Stimulated activated naive CD8-positive, alpha-beta T cell treated with anti-CD3 and anti-CD28 coated beads, Interleukin-15, Interleukin-2, amounts not matched to agents 100 U/mL and 50 U/mL, for 24 hours (primary cell): ENCODE results near the gene PKD1L1.
"Not testable (repeated sequence)": the region's sequence is repeated elsewhere in the genome, so short reads cannot be mapped to it uniquely, and the experiment has no call there.

Experiments
- ATAC-seq: fragments of 150-1000 bp; cut with Tn5 transposase; one replicate; pipeline ENCODE4 v1.10.0; 2021
- DNase-seq: peaks from one replicate; pipeline ENCODE4 v3.0.0; 2021

The PKD1L1 gene

GRCh38 chr7:47818796-47819606, 129.3 kb downstream of the PKD1L1 start:
- no peak for ATAC-seq
- peak; percentile 68 for DNase-seq

GRCh38 chr7:47817917-47818316, 130.3 kb downstream of the PKD1L1 start:
- DNase-seq: no peak
- no peak for ATAC-seq

GRCh38 chr7:47816647-47817046, 131.6 kb downstream of the PKD1L1 start:
- DNase-seq (no peak), ATAC-seq (no peak)

- ATAC-seq (no peak), DNase-seq (no peak)
Measured at GRCh38 chr7:47815867-47816266, 132.4 kb downstream of the PKD1L1 start.

DNA sequence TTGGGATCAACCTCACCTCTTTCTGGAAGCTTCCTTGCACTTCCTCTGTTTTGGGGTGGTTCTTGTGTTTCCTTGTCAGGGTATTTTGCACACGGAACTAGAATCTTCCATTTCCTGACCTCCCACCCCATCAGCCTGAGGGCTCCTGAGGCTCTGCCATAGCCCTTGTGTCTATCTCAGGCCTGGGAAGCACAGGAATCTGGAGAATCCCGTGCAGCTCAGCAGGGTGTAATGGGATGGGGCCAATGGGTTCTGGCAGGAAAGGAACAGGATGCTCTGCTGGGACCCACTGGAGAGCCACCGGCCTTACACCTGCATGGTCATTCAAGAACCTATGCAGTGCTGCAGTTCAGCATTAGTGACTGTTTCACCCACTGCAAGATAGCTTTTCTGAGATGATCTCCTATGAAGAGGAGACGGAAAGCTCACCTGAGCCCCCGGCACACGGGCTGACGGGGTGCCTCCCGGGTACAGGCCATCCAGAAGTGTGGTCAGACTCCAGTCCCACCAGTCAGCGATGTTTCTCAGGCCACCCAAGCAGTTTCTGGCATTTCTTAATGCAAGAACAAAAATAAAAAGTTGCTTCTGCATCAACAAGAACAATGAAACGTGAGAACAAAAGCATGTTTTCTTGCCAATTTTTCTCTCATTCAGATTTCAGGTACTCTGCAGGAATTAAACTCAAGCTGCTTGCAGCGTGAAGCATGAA, 133.2 kb downstream of the PKD1L1 start:
- no peak for DNase-seq
- ATAC-seq: no peak

GRCh38 chr7:47813620-47814260, 134.5 kb downstream of the PKD1L1 start:
- ATAC-seq (no peak), DNase-seq (no peak)

GRCh38 chr7:47812429-47813136, 135.7 kb downstream of the PKD1L1 start:
- ATAC-seq: no peak
- DNase-seq: no peak

DNA sequence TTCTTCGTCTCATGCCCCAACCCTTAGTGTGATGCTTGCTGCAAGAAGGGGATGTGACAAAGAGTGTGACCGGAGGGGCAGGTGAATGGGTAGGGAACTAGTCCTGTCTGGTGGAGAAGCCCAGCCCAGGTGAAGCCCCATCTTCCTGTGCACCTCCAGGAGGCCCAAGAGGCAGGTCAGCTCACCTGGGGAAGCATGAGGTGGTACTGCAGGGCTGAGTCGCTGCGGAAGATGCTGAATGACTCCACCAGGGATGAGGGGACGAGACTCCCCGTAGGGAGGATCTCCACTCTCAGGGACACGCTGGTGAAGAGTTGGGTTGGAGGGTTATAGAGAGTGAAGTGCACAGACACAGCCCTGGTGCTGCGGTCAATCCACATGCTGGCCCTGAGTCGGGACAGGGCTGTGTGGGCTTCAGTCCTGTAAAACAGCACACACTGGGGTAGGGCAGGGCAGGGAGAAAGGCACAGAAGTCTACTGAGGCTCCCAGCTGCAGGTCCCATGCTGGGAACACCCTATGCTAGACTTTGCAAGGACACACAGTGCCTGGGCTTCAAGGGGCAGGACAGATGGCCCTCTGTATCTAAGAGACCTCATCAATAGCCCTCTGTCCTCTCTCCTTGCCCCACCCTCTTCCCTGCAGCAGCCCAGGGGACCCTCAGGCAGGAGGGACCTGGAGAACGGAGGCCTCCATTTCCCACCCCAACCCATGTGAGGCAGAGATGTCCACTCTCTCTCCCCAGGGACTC, 136.5 kb downstream of the PKD1L1 start:
- DNase-seq (no peak), ATAC-seq (no peak)

DNA sequence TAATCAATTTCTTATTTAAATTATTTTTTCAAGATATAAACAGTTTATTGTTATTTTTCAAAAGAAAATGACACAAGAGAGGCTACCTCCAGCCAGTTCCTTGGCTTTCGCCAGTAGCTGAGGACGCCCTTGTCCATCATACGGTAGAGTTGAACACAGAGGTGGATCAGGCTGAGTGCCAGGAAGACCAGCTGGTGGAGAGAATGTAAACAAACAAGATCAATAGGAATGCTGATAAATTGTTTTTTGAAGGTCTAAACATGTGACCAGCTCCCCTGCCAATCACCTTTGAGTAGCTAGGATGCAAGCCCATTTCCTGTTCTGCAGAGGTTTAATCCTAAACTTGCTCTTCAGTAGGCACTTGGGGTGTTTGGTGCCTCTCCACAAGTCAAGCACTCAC, 138.9 kb downstream of the PKD1L1 start:
- no peak for DNase-seq
- no peak for ATAC-seq

DNA sequence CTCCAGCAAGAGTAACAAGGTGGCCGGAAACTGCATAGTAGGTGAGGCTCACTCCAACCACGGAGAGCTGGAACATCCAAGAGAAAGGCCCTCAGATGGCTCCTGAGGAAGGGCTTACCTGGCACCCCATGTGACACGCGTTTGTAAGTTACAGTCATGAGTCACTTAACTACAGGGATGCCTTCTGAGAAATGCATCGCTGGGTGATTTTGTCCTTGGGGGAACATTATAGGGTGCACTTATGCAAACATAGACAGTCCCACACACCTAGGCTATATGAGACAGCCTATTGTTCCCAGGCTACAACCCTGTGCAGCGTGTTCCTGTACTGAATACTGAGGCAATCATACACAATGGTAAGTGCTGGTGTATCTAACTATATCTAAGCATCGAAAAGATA, 139.9 kb downstream of the PKD1L1 start:
- ATAC-seq: no peak
- no peak for DNase-seq

DNA sequence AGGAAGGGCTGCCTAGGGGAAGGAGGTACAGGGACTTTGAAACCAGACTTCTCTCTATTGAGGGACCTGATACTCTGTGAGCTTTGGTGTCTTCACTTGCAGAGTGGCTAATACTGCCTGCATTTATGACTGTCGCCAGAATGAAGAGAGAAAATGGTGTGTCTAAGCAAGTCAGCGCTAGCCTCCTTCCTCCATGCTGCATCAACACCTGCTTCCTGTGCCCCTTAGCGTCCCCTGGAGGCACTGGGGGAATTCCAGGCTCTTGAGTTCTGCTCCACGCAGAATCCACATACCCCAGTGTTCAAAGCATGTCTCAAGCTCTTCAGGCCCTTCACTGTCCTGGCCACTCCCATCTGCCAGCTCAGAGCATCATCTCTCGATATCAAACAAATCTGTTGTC, 140.5 kb downstream of the PKD1L1 start:
- DNase-seq: no peak
- ATAC-seq: no peak

DNA sequence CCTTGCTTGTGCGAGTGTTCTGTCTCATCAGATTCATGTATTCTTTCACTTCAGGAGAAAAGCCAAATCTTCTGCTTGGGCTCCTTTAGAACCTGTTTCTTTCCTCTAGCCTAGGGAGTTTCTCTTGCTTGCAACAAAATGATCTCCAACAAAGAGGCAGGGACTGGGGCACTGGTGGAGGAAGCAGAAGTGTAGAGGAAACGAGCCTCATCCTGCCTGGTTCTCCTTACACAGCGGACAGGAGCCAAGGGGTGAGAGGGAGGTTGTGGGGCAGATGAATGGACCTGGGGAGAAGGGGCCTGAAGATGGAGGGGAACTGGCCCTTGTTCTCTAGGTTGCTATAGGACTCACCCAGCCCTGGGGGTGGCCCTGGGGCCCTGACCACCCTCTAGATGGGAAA, 141.1 kb downstream of the PKD1L1 start:
- no peak for DNase-seq

DNA sequence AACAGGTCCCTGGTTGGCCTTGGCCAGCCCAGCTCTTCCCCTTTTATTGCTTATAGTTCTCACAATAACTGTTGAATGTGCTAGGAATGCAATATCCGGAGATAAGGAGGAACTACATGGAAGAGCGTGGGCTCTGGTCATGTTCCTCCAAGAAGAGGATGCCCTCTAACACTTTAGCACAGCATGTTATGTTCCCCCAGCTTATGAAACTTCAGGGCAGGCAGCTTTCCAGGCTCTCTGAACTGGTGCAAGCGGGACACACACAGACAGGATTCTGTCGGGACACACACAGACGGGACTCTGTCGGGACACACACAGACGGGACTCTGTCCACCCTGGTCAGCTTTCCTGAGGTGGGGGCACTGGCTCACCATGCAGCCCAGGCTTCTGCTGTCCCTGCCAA, 141.6 kb downstream of the PKD1L1 start:
- DNase-seq (no peak), ATAC-seq (no peak)

More for the DNA sequence above, 141.1 kb downstream of the PKD1L1 start:
- ATAC-seq: no peak

GRCh38 chr7:47804767-47805545, 143.3 kb downstream of the PKD1L1 start:
- no peak for DNase-seq
- ATAC-seq: no peak

DNA sequence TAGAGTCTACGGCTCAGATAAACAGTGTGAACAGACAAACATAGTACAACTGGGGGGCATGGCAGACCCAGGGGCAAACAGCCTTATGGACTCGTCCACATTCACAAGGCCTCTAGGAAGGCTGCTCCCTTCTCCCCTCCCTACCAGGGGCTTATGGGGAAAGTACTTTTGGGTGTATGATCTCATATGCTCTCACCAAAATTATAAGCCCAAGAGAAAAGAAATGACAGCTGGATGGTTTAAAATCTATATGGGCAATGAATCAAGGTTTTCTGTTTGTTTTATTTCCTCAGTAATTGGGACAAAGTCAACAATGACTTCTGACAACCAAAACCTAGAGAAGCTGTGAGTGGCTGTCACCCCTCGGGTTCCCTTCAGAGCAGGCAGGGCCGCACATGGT, 144.4 kb downstream of the PKD1L1 start:
- DNase-seq (no peak), ATAC-seq (no peak)

DNA sequence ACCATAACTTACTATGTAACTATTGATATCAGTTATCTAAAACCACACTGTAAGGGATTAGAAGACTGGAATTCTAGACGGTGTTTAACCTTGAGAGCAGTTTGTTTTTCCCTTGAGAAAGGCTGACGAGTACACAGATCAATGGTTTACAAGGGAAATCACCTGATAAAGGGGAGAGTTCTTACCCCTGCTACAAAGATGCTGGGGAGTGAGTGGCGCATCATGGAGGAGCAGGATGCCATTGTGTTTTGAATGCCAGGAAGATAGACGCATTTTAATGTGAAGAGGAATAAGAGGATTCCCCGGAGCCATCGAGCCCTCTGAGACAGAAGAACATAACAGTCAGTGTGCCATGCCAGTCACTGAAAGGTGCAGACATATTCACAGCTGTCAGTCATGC, 145.2 kb downstream of the PKD1L1 start:
- no peak for ATAC-seq
- no peak for DNase-seq

DNA sequence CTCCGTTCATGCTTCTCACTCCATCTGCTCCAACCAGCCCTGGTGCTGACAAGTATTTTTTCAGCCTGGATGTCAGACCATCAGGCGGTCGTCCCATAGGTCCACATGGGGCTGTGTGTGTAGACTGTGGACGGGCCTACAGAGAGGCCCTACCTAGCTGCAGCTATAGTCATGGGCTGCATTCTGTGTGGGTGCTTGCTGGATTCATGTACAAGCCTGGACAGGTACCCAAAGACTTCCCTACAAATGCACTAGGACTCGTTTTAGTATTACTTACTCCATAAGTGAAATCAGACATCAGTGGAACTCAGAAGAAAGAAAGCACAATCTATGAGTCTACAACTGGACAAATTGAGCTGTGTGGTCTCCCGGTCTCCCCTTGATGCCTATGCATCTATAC, 146.8 kb downstream of the PKD1L1 start:
- ATAC-seq (no peak), DNase-seq (no peak)

DNA sequence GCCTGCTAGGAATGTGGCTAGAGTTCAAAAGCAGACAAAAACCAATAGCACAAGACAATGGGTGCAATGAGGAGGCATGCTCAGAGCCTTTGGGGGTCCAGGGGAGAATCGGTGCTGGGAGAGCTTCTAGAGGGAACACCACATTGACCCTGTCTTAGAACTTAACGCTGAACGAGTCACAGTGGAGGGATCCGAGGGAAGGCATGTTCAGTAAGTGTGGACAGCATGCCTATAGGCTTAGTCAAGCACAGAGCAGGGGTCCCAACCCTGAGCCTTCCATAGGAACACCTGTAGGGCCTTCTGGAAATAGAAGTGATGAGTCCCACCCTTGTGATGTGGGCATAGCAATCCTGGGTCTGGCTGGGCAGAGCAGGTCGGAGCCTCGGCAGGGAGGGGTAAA, 148.7 kb downstream of the PKD1L1 start:
- no peak for DNase-seq
- no peak for ATAC-seq

- no peak for DNase-seq
- ATAC-seq: no peak
Measured at GRCh38 chr7:47796347-47796746, 151.9 kb downstream of the PKD1L1 start.

- ATAC-seq: no peak
- DNase-seq: no peak
Measured at GRCh38 chr7:47795631-47796030, 152.6 kb downstream of the PKD1L1 start.

DNA sequence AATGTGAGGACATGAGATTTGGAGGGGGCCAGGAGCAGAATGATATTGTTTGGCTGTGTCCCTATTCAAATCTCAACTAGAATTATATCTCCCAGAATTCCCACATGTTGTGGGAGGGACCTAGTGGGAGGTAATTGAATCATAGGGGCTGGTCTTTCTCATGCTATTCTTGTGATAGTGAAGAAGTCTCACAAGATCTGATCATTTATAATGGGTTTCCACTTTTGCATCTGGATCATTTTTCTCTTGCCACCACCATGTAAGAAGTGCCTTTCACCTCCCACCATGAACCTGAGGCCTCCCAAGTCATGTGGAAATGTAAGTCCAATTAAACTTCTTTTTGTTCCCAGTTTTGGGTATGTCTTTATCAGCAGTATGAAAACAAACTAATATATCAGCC, 153.1 kb downstream of the PKD1L1 start:
- DNase-seq: not testable (repeated sequence)

More for the DNA sequence above, 153.1 kb downstream of the PKD1L1 start:
- not testable (repeated sequence) for ATAC-seq
